NT2/D1 (cell line): ENCODE results near the gene MRPL58.

ENCODE experiments used
- SUZ12 ChIP-seq: IDR thresholded peaks from 2 replicates; pipeline ENCODE4 v1.6.1; 2011; ENCODE audit not compliant: insufficient read length, insufficient read depth; ENCODE audit errors: extremely low read depth
- YY1 ChIP-seq: IDR thresholded peaks from 2 replicates; pipeline ENCODE4 v1.6.1; 2011; ENCODE audit not compliant: insufficient read length, insufficient read depth

- TF ChIP-seq SUZ12 (no peak), YY1 (no peak)
These were observed 16.6 kb upstream of the MRPL58 start for GRCh38 chr17:74995847-74996246.
